HepG2 (cell line): ENCODE data around the gene NDOR1. TPM values are rescaled to one million over a fixed set of nuclear protein-coding genes. Genes with fewer than 3 reads are reported as not detected.

Source experiments
- ADNP ChIP-seq: sonication (generic); formaldehyde crosslinking; IDR thresholded peaks from 2 replicates; pipeline ENCODE4 v1.4.0; 2020; ENCODE audit warnings: missing genetic modification reagents
- ARHGAP35 ChIP-seq: sonication (generic); formaldehyde crosslinking; IDR thresholded peaks from 2 replicates; pipeline ENCODE4 v1.9.0; 2022; ENCODE audit warnings: mild to moderate bottlenecking, inconsistent platforms, moderate library complexity, missing genetic modification reagents, borderline replicate concordance
- CC2D1A ChIP-seq: sonication (generic); formaldehyde crosslinking; IDR thresholded peaks from 2 replicates; pipeline ENCODE4 v1.8.1; 2023; ENCODE audit warnings: mild to moderate bottlenecking, missing genetic modification reagents
- CSRNP1 ChIP-seq: sonication (generic); formaldehyde crosslinking; IDR thresholded peaks from 2 replicates; pipeline ENCODE4 v1.8.1; 2023; ENCODE audit warnings: mild to moderate bottlenecking, missing genetic modification reagents
- EHMT2 ChIP-seq: fragments of 200-600 bp; sonication (generic); IDR thresholded peaks from 2 replicates; pipeline ENCODE4 v1.7.0; 2017; ENCODE audit warnings: antibody characterized with exemption, low read depth, low read length, borderline replicate concordance
- FOXJ3 ChIP-seq: sonication (generic); formaldehyde crosslinking; IDR thresholded peaks from 2 replicates; pipeline ENCODE4 v1.4.0; 2020; ENCODE audit warnings: missing genetic modification reagents, mild to moderate bottlenecking, borderline replicate concordance
- HIVEP1 ChIP-seq: sonication (generic); formaldehyde crosslinking; IDR thresholded peaks from 2 replicates; pipeline ENCODE4 v1.4.0; 2020; ENCODE audit warnings: mild to moderate bottlenecking, missing genetic modification reagents
- HNRNPK ChIP-seq: fragments of 200-400 bp; formaldehyde crosslinking; IDR thresholded peaks from 2 replicates; pipeline ENCODE4 v1.6.1; 2018; ENCODE audit warnings: low read length, low read depth, moderate library complexity, mild to moderate bottlenecking; ENCODE audit not compliant: poor library complexity, severe bottlenecking
- HNRNPL ChIP-seq: fragments of 200-400 bp; formaldehyde crosslinking; IDR thresholded peaks from 2 replicates; pipeline ENCODE4 v1.6.1; 2017; ENCODE audit warnings: mild to moderate bottlenecking, low read depth, low read length
- KDM2A ChIP-seq: sonication (generic); formaldehyde crosslinking; IDR thresholded peaks from 2 replicates; pipeline ENCODE4 v1.4.0; 2020; ENCODE audit warnings: low read depth, missing genetic modification reagents, borderline replicate concordance
- KMT2B ChIP-seq: IDR thresholded peaks from 2 replicates; pipeline ENCODE4 v1.6.1; 2016; ENCODE audit warnings: missing genetic modification reagents, missing compliant biosample characterization
- NFE2L1 ChIP-seq: sonication (generic); formaldehyde crosslinking; IDR thresholded peaks from 2 replicates; pipeline ENCODE4 v1.4.0; 2020; ENCODE audit warnings: missing genetic modification reagents, mild to moderate bottlenecking, borderline replicate concordance
- NFKB2 ChIP-seq: sonication (generic); formaldehyde crosslinking; IDR thresholded peaks from 2 replicates; pipeline ENCODE4 v1.4.0; 2020; ENCODE audit warnings: missing genetic modification reagents, borderline replicate concordance
- POLR2A ChIP-seq, 2 experiments: IDR thresholded peaks; 2 replicates each; pipeline ENCODE4 v1.6.1; 2011; ENCODE audit warnings: low read depth in 2 of 2, low read length in 2 of 2, mild to moderate bottlenecking in 1 of 2, moderate library complexity in 1 of 2; ENCODE audit not compliant: insufficient read depth in 1 of 2
- RBFOX2 ChIP-seq: fragments of 200-400 bp; formaldehyde crosslinking; IDR thresholded peaks from 2 replicates; pipeline ENCODE4 v1.6.1; 2017; ENCODE audit warnings: low read depth, mild to moderate bottlenecking, low read length
- SATB2 ChIP-seq: sonication (generic); formaldehyde crosslinking; IDR thresholded peaks from 2 replicates; pipeline ENCODE4 v1.5.0; 2020; ENCODE audit warnings: missing genetic modification reagents
- SRSF1 ChIP-seq: fragments of 200-400 bp; formaldehyde crosslinking; optimal IDR thresholded peaks from 2 replicates; pipeline ENCODE3; 2017; ENCODE audit warnings: mild to moderate bottlenecking, low read depth, low read length, moderate library complexity
- TFDP1 ChIP-seq: IDR thresholded peaks from 2 replicates; pipeline ENCODE4 v1.6.1; 2016; ENCODE audit warnings: missing compliant biosample characterization, missing genetic modification reagents, borderline replicate concordance
- ZNF253 ChIP-seq: sonication (generic); formaldehyde crosslinking; IDR thresholded peaks from 2 replicates; pipeline ENCODE4 v1.8.0; 2022; ENCODE audit warnings: mild to moderate bottlenecking, missing genetic modification reagents, borderline replicate concordance
- ZNF329 ChIP-seq: sonication (generic); formaldehyde crosslinking; IDR thresholded peaks from 2 replicates; pipeline ENCODE4 v1.9.0; 2021; ENCODE audit warnings: low read depth, mild to moderate bottlenecking, missing genetic modification reagents
- ZNF33A ChIP-seq: sonication (generic); formaldehyde crosslinking; IDR thresholded peaks from 2 replicates; pipeline ENCODE4 v1.5.1; 2020; ENCODE audit warnings: missing genetic modification reagents, mild to moderate bottlenecking, moderate library complexity, borderline replicate concordance
- ZNF552 ChIP-seq: sonication (generic); formaldehyde crosslinking; IDR thresholded peaks from 2 replicates; pipeline ENCODE4 v1.9.0; 2022; ENCODE audit warnings: missing genetic modification reagents, mild to moderate bottlenecking, borderline replicate concordance
- polyA plus RNA-seq, 8 experiments: library from polyadenylated mRNA; depleted of rRNA in 3 of 8; stranded (reverse) in 7 of 8; unstranded in 1 of 8; fragments of >200 nt; fragmentation: Illumina TruSeq in 4 of 8; extraction: Trizol in 4 of 8; gene quantifications; 2 replicates each; pipeline versions ENCODE4 v1.2.1 to v1.2.3, GENCODE V29; 2011 to 2016; ENCODE audit warnings: low read depth in 4 of 8, missing spikeins in 1 of 8, mixed read lengths in 1 of 8; ENCODE audit not compliant: insufficient read depth in 1 of 8
- total RNA-seq, 5 experiments: library from RNA; depleted of rRNA; stranded (reverse); fragments of >200 nt; fragmentation: Illumina TruSeq; extraction: Trizol; gene quantifications; 2 replicates each; pipeline ENCODE4 v1.2.3, GENCODE V29; 2016; ENCODE audit warnings: low read depth in 1 of 5
- TF ChIP-seq, protein P1 (sequence below): sonication (generic); formaldehyde crosslinking; IDR thresholded peaks from 2 replicates; pipeline ENCODE4 v1.4.0; 2020; ENCODE audit warnings: missing genetic modification reagents
- TF ChIP-seq, protein P2 (sequence below): IDR thresholded peaks from 2 replicates; pipeline ENCODE4 v1.6.1; 2016; ENCODE audit warnings: missing biosample characterization, missing genetic modification reagents, low read depth

NDOR1 gene
- total and polyA plus RNA-seq, 2 of the 13 experiments (the other 11 are each of a cell fraction or from before 2014, with no cell fraction given), result 3.6 to 8.7 TPM

GRCh38 chr9:137205126-137206069 is at the start of gene NDOR1, which contains the start of gene TMEM203 (continued):
- TF ChIP-seq CSRNP1 (CRISPR knock-in tag) (0 out of 2 replicates have a peak, but pooled peaks have one; percentile 25), ZNF33A (no peak), TFDP1 (peak; percentile 96), NFKB2 (CRISPR knock-in tag) (no peak), KDM2A (CRISPR knock-in tag) (peak; percentile 94; the same call in 1 of the 2 replicates), ZNF253 (no peak), HNRNPL (0 out of 2 replicates have a peak, but pooled peaks have one; percentile 33), ZNF329 (no peak), ARHGAP35 (CRISPR knock-in tag) (no peak), ZNF552 (CRISPR knock-in tag) (no peak), FOXJ3 (CRISPR knock-in tag) (no peak), HNRNPK (peak; percentile 23), KMT2B (CRISPR knock-in tag) (peak; percentile 95), SATB2 (CRISPR knock-in tag) (0 out of 2 replicates have a peak, but pooled peaks have one; percentile 29), ADNP (no peak), NFE2L1 (CRISPR knock-in tag) (no peak), SRSF1 (no peak), RBFOX2 (peak; percentile 96), POLR2A (IDR thresholded peaks at IDR 0.05; ENCODE audit: insufficient read depth in 1 of 2, low read depth in 2 of 2, low read length in 2 of 2) (peak in 1 of 2 experiments; percentile 72; a peak in 2 of 4 replicates), HIVEP1 (peak; percentile 54), CC2D1A (CRISPR knock-in tag) (no peak), EHMT2 (no peak)
- TF ChIP-seq, protein P1, sequence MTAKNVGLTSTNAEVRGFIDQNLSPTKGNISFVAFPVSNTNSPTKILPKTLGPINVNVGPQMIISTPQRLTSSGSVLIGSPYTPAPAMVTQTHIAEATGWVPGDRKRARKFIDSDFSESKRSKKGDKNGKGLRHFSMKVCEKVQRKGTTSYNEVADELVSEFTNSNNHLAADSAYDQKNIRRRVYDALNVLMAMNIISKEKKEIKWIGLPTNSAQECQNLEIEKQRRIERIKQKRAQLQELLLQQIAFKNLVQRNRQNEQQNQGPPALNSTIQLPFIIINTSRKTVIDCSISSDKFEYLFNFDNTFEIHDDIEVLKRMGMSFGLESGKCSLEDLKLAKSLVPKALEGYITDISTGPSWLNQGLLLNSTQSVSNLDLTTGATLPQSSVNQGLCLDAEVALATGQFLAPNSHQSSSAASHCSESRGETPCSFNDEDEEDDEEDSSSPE (CRISPR knock-in tag), result peak; percentile 95
- TF ChIP-seq, protein P2, sequence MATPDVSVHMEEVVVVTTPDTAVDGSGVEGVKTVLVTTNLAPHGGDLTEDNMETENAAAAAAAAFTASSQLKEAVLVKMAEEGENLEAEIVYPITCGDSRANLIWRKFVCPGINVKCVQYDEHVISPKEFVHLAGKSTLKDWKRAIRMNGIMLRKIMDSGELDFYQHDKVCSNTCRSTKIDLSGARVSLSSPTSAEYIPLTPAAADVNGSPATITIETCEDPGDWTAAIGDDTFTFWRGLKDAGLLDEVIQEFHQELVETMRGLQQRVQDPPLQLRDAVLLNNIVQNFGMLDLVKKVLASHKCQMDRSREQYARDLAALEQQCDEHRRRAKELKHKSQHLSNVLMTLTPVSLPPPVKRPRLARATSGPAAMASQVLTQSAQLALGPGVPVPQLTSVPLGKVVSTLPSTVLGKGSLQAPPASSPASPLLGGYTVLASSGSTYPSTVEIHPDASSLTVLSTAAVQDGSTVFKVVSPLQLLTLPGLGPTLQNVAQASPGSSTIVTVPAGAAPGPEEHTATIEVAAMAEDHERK (CRISPR knock-in tag), result 0 out of 2 replicates have a peak, but pooled peaks have one; percentile 25
